Sigmoid colon (tissue), 7 donors: Measurements from ENCODE around the gene SLFNL1. TPM values are rescaled to one million over a fixed set of nuclear protein-coding genes. Genes with fewer than 3 reads are reported as not detected.

ENCODE experiments used
- DNase-seq: peaks from one replicate; pipeline ENCODE4 v3.0.0-alpha.2; 2019
- H3K27ac ChIP-seq, 4 donors: fragments of 200-600 bp; sonication (generic); one replicate each; pipeline ENCODE4 v1.5.1; 2016 to 2019; ENCODE audit warnings: mild to moderate bottlenecking in 1 of 4
- H3K27me3 ChIP-seq, 3 donors: fragments of 200-600 bp; sonication (generic); one replicate each; pipeline ENCODE4 v1.5.1; 2019; ENCODE audit warnings: mild to moderate bottlenecking in 1 of 3
- H3K36me3 ChIP-seq, 4 donors: fragments of 200-600 bp; sonication (generic); one replicate each; pipeline ENCODE4 v1.5.1; 2016 to 2019
- H3K4me1 ChIP-seq, 4 donors: fragments of 200-600 bp; sonication (generic); one replicate each; pipeline ENCODE4 v1.5.1; 2017 to 2019
- H3K4me3 ChIP-seq, 4 donors: fragments of 200-600 bp; sonication (generic); one replicate each; pipeline ENCODE4 v1.5.1; 2017 to 2019; ENCODE audit warnings: mild to moderate bottlenecking in 2 of 4, moderate library complexity in 1 of 4
- H3K9me3 ChIP-seq, 4 donors: fragments of 200-600 bp in 3 of 4; sonication (generic) in 3 of 4; one replicate each; pipeline versions ENCODE4 v1.5.1 to v1.6.1; 2013 to 2019
- CTCF ChIP-seq, 4 experiments: fragments of 450-650 bp in 3 of 4; fragments of 200-600 bp in 1 of 4; IDR thresholded peaks; one replicate each; pipeline ENCODE4 v1.5.1; 2016 to 2019; ENCODE audit warnings: antibody characterized with exemption in 4 of 4, mild to moderate bottlenecking in 3 of 4, moderate library complexity in 2 of 4
- EP300 ChIP-seq, 4 donors: sonication (generic); formaldehyde crosslinking; IDR thresholded peaks; one replicate each; pipeline ENCODE4 v1.6.1; 2017; ENCODE audit warnings: antibody characterized with exemption in 4 of 4
- POLR2A ChIP-seq, 2 donors: fragments of 450-650 bp; IDR thresholded peaks; one replicate each; pipeline ENCODE4 v1.6.1; 2016; ENCODE audit warnings: antibody characterized with exemption in 2 of 2, mild to moderate bottlenecking in 2 of 2, moderate library complexity in 2 of 2
- POLR2AphosphoS5 ChIP-seq, 4 donors: sonication (generic); formaldehyde crosslinking; IDR thresholded peaks; one replicate each; pipeline ENCODE4 v1.6.1; 2017; ENCODE audit warnings: antibody characterized with exemption in 4 of 4
- WGBS, 2 donors: extraction: QIAGEN DNeasy Blood & Tissue Kit; methylation state at CpG; one replicate each; pipeline ENCODE4 v1.1.7; 2013; 5-methylcytosine and 5-hydroxymethylcytosine counted together
- intact Hi-C: fragments of 100-400 bp; cut with DNase I; formaldehyde crosslinking; loops from one replicate; pipeline ENCODE4 v1.15.1; 2023
- polyA plus RNA-seq, 3 donors: library from polyadenylated mRNA; stranded (reverse); fragments of 200-250 nt; gene quantifications; one replicate each; pipeline ENCODE4 v1.2.3, GENCODE V29; 2013
- total RNA-seq, 4 donors: library from RNA; depleted of rRNA; stranded (reverse); fragments of >200 nt; gene quantifications; one replicate each; pipeline ENCODE4 v1.1.0, GENCODE V29; 2016
- donor health status: healthy with polysubstance abuse.
- donor health status: Bipolar disorder and iron deficiency.
- donor health status: healthy.

The SLFNL1 gene
- total and polyA plus RNA-seq, 7 donors, result 0.28 to 0.99 (median 0.36) TPM; not detected in 2

DNA sequence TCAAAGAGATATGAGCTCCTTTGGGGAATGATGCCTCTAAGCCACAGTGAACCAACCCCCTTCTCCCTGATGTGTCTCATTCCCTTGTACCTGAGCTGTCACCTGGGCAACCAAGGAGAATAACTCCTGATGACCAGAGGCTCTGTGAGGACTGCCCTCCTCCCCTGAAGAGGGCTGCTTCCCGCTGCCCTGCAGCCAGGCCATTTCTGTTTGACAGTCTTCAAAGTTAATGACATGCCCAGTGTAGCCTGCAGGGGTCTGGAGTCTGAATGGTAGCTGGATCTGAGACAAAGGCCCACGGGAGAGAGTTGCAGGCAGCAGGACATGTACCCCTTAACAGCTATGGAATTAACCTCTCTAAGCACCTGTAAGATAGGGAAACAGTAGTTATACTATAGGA is 3.4 kb upstream of the SLFNL1 start:
- H3K27me3 ChIP-seq, result no peaks in the 10 kb centered on the region
- DNase-seq, result no peak
- H3K4me1 ChIP-seq, result peaks cover 0 to 11% (median 7%) of the 10 kb centered on the region in 4 donors
- H3K9me3 ChIP-seq, result no peaks in the 10 kb centered on the region
- no peak overlapping the region for H3K4me3 ChIP-seq
- TF ChIP-seq POLR2AphosphoS5 (IDR thresholded peaks at IDR 0.05) (no peak), CTCF (IDR thresholded peaks at IDR 0.05) (no peak)
- intact Hi-C loops, result loop anchor here (10.0 kb wide), 1 partner anchor 210 kb away; no protein-coding TSS in a partner anchor
- no peak overlapping the region for H3K27ac ChIP-seq
- WGBS, 2 donors, result 83 to 87% methylated on average over 2 of the region's 2 CpGs
- peaks cover 7 to 47% (median 11%) of the 10 kb centered on the region in 4 donors for H3K36me3 ChIP-seq

DNA sequence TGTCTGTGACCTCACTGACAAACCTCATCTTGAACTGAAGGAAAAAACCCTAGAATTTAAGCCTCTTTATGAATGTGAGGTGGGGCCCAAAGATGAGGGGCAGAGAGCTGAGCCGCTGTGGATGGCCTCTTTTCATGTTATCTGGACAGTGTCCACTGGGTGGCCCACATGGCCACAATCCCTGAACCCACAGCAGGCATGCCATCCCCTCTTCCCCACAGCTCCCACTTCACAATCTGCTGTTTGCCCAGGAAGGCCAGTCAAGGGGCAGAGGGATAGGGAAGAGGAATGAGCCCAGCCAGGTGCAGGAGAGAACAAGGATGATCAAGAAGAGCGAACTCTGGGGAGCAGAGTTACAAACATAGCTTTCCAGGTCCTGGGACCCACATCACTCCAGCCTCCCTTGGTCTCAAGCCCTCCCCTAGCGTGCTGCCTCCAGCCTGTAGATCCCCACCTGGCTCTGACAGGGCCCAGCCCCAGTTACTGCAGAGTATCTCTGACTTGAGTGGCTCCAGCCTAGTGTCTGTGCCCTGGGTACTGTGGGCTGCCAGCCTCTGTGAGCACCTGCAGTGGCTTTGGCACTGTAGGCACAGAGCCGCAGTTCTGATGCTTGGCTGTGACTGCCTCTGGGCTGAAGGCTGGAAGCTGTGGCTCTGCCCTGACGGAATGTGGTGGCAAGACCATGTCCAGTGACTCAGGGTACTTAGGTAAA is 1.9 kb upstream of the SLFNL1 start:
- no peak overlapping the region for H3K27ac ChIP-seq
- 92 to 96% methylated on average over 5 of the region's 5 CpGs for WGBS, 2 donors
- no peaks in the 10 kb centered on the region for H3K9me3 ChIP-seq
- TF ChIP-seq POLR2AphosphoS5 (IDR thresholded peaks at IDR 0.05), result peak in 2 of 4 donors; percentile 11 to 21
- TF ChIP-seq EP300 (IDR thresholded peaks at IDR 0.05), result no peak
- TF ChIP-seq CTCF (IDR thresholded peaks at IDR 0.05), result peak in 1 of 4 experiments; percentile 36
- no peak for TF ChIP-seq POLR2A (IDR thresholded peaks at IDR 0.05)
- H3K27me3 ChIP-seq, result no peaks in the 10 kb centered on the region
- H3K4me3 ChIP-seq, result no peak overlapping the region
- no peak for DNase-seq
- H3K36me3 ChIP-seq, result peaks cover 9 to 44% (median 11%) of the 10 kb centered on the region in 4 donors
- peaks cover 0 to 11% (median 7%) of the 10 kb centered on the region in 4 donors for H3K4me1 ChIP-seq
- intact Hi-C loops, result loop anchor here (10.0 kb wide), 1 partner anchor 211 kb away; no protein-coding TSS in a partner anchor

- DNase-seq, result no peak
- no peak overlapping the region for H3K4me3 ChIP-seq
- peaks cover 0 to 11% (median 7%) of the 10 kb centered on the region in 4 donors for H3K4me1 ChIP-seq
- no peaks in the 10 kb centered on the region for H3K9me3 ChIP-seq
- no peak overlapping the region for H3K27ac ChIP-seq
- 92 to 94% methylated on average over 10 of the region's 10 CpGs for WGBS, 2 donors
- intact Hi-C loops, result loop anchor here (10.0 kb wide), 1 partner anchor 212 kb away; no protein-coding TSS in a partner anchor
- TF ChIP-seq POLR2A (IDR thresholded peaks at IDR 0.05) (no peak), CTCF (IDR thresholded peaks at IDR 0.05) (no peak), EP300 (IDR thresholded peaks at IDR 0.05) (no peak), POLR2AphosphoS5 (IDR thresholded peaks at IDR 0.05) (no peak)
- no peaks in the 10 kb centered on the region for H3K27me3 ChIP-seq
- H3K36me3 ChIP-seq, result peaks cover 2 to 44% (median 11%) of the 10 kb centered on the region in 4 donors
Observed at GRCh38 chr1:41022424-41022823, 899 bp upstream of the SLFNL1 start.

DNA sequence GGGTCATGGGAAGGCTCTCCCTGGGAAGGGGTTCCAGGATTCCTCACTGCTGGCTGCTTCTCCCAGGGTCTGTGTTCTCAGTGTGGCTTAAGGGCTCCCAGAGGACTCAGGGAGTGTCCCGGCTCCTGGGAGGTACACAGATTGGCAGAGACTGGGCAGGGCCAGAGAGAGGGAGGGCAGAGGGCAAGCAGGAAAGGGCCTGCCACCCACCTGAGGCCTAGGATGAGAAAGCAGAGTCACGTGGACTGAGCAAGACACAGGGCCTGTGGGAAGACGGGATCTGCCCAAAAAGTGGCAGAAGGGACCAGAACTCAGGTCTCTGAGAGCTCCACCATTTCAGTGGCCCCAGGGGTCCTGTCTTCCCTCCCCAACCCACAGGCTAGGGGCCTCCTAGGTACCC is 871 bp downstream of the SLFNL1 start:
- H3K9me3 ChIP-seq, result no peaks in the 10 kb centered on the region
- no peak overlapping the region for H3K27ac ChIP-seq
- no peak overlapping the region for H3K4me3 ChIP-seq
- no peaks in the 10 kb centered on the region for H3K27me3 ChIP-seq
- WGBS, 2 donors, result 26 to 54% methylated on average over 3 of the region's 3 CpGs
- no peak for TF ChIP-seq EP300 (IDR thresholded peaks at IDR 0.05)
- intact Hi-C loops, result loop anchor here (10.0 kb wide), 1 partner anchor 214 kb away; no protein-coding TSS in a partner anchor
- H3K4me1 ChIP-seq, result peaks cover 0 to 14% (median 7%) of the 10 kb centered on the region in 4 donors
- no peak for DNase-seq
- H3K36me3 ChIP-seq, result peaks cover 0 to 43% (median 18%) of the 10 kb centered on the region in 4 donors

DNA sequence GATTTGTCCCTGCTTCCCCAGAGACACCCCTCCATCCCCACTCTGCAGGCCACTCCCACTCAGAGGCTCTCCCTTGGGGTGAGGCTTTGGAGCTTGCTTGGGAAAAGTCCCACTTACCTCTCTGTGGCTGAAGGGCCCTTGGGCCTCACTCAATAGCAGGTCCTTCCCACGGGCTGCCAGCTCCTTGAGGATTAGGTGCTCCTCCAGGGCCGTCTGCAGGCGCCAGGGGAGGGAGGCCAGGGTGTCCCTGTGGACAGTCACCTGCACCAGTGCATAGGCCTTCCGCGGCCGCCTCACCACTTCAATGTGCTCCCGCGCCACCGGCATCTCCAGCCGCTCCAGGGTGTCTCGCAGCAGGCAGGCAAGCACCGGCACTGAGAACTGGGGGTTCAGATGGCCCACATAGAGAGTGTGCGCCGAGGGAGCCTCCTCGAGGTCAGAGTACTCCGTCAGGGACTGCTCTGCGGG is 1.4 kb downstream of the SLFNL1 start:
- peaks cover 0 to 19% (median 9%) of the 10 kb centered on the region in 4 donors for H3K4me1 ChIP-seq
- no peak for DNase-seq
- no peak overlapping the region for H3K27ac ChIP-seq
- WGBS, 2 donors, result 91 to 95% methylated on average over 17 of the region's 17 CpGs
- H3K4me3 ChIP-seq, result no peak overlapping the region
- no peak for TF ChIP-seq POLR2AphosphoS5 (IDR thresholded peaks at IDR 0.05)
- TF ChIP-seq EP300 (IDR thresholded peaks at IDR 0.05), result no peak
- no peak for TF ChIP-seq CTCF (IDR thresholded peaks at IDR 0.05)
- no peak for TF ChIP-seq POLR2A (IDR thresholded peaks at IDR 0.05)
- no peaks in the 10 kb centered on the region for H3K27me3 ChIP-seq
- intact Hi-C loops, result loop anchor here (10.0 kb wide), 1 partner anchor 215 kb away; no protein-coding TSS in a partner anchor
- H3K9me3 ChIP-seq, result no peaks in the 10 kb centered on the region
- peaks cover 0 to 38% (median 18%) of the 10 kb centered on the region in 4 donors for H3K36me3 ChIP-seq
